ENCODE data around the gene CACNA1D.

GRCh38 chr3:53790470-53790869 is 296.1 kb downstream of the CACNA1D start:
- TF ChIP-seq BACH1 (tag; IDR thresholded peaks at IDR 0.05) (no peak), ELK1 (CRISPR knock-in tag; IDR thresholded peaks at IDR 0.05) (no peak), CTCF (IDR thresholded peaks at IDR 0.05 in 2 of 3, conservative IDR thresholded peaks at IDR 0.05 in 1 of 3; ENCODE audit: insufficient read depth in 2 of 3, low read depth in 1 of 3, low read length in 3 of 3) (no peak), POLR2A (conservative IDR thresholded peaks at IDR 0.05) (no peak), GTF2F1 (IDR thresholded peaks at IDR 0.05; ENCODE audit: low read depth, low read length) (no peak), STAT6 (CRISPR knock-in tag; IDR thresholded peaks at IDR 0.05) (no peak), JUND (IDR thresholded peaks at IDR 0.05; ENCODE audit: borderline replicate concordance, low read depth, low read length) (no peak), JUND (tag; IDR thresholded peaks at IDR 0.05; ENCODE audit: borderline replicate concordance, low read depth, low read length) (no peak), OTX1 (CRISPR knock-in tag; IDR thresholded peaks at IDR 0.05) (no peak), CCNT2 (IDR thresholded peaks at IDR 0.05; ENCODE audit: borderline replicate concordance, extremely low read depth, insufficient read length, low read depth, low read length) (no peak), BDP1 (IDR thresholded peaks at IDR 0.05; ENCODE audit: insufficient read depth, insufficient read length) (no peak), TEAD4 (IDR thresholded peaks at IDR 0.05; ENCODE audit: low read length) (no peak), TEAD4 (CRISPR knock-in tag; IDR thresholded peaks at IDR 0.05; ENCODE audit: borderline replicate concordance) (no peak)

Data from K562 (cell line).